Esophagus muscularis mucosa (tissue), 4 donors: ENCODE measurements around the gene TREM2. TPM values are rescaled to one million over a fixed set of nuclear protein-coding genes. Genes with fewer than 3 reads are reported as not detected.

Experiments used
- DNase-seq: peaks from one replicate; pipeline ENCODE4 v3.0.0-alpha.2; 2017; ENCODE audit errors: extremely low spot score
- H3K27ac ChIP-seq, 4 donors: fragments of 200-600 bp; sonication (generic); replicated peaks in 1 of 4; 1 replicate in 3 of 4; 2 replicates in 1 of 4; pipeline ENCODE4 v1.5.1; 2016 to 2019; ENCODE audit warnings: mild to moderate bottlenecking in 1 of 4
- H3K27me3 ChIP-seq, 4 donors: fragments of 200-600 bp; sonication (generic); one replicate each; pipeline versions ENCODE4 v1.5.1 to v1.6.0; 2016 to 2019
- H3K36me3 ChIP-seq, 4 donors: fragments of 200-600 bp; sonication (generic); one replicate each; pipeline ENCODE4 v1.5.1; 2016 to 2019
- H3K4me1 ChIP-seq, 4 donors: fragments of 200-600 bp; sonication (generic); one replicate each; pipeline ENCODE4 v1.5.1; 2016 to 2019
- H3K4me3 ChIP-seq, 4 donors: fragments of 200-600 bp; sonication (generic); 1 replicate in 2 of 4; 2 replicates in 2 of 4; pipeline ENCODE4 v1.5.1; 2016 to 2019; ENCODE audit warnings: mild to moderate bottlenecking in 4 of 4, moderate library complexity in 1 of 4
- H3K9me3 ChIP-seq, 4 donors: fragments of 200-600 bp; sonication (generic); 1 replicate in 3 of 4; 2 replicates in 1 of 4; pipeline ENCODE4 v1.5.1; 2016 to 2019
- EP300 ChIP-seq: sonication (generic); formaldehyde crosslinking; IDR thresholded peaks from one replicate; pipeline ENCODE4 v1.6.1; 2017; ENCODE audit warnings: antibody characterized with exemption
- POLR2A ChIP-seq: fragments of 450-650 bp; IDR thresholded peaks from one replicate; pipeline ENCODE4 v1.6.1; 2017; ENCODE audit warnings: antibody characterized with exemption, moderate library complexity, mild to moderate bottlenecking, low read depth
- POLR2AphosphoS5 ChIP-seq, 2 donors: sonication (generic); formaldehyde crosslinking; IDR thresholded peaks; one replicate each; pipeline ENCODE4 v1.6.1; 2017; ENCODE audit warnings: antibody characterized with exemption in 2 of 2
- WGBS: methylation state at CpG from one replicate; pipeline ENCODE4 v1.1.5; 2018; 5-methylcytosine and 5-hydroxymethylcytosine counted together
- intact Hi-C: fragments of 100-400 bp; cut with DNase I; formaldehyde crosslinking; loops from one replicate; pipeline ENCODE4 v1.15.1; 2023
- total RNA-seq, 4 donors: library from RNA; depleted of rRNA; stranded (reverse); fragments of >200 nt; gene quantifications; one replicate each; pipeline versions ENCODE4 v1.1.0 to v1.2.1, GENCODE V29; 2016
- TF ChIP-seq, protein P1 (sequence below), 3 experiments: fragments of 200-600 bp in 2 of 3; fragments of 450-650 bp in 1 of 3; sonication (generic) in 2 of 3; IDR thresholded peaks; one replicate each; pipeline ENCODE4 v1.5.1; 2017 to 2019; ENCODE audit warnings: antibody characterized with exemption in 3 of 3, mild to moderate bottlenecking in 2 of 3, moderate library complexity in 1 of 3

TREM2 gene
- total RNA-seq, 4 donors from 2014 or later, result 1.6 to 1.8 (median 1.6) TPM

DNA sequence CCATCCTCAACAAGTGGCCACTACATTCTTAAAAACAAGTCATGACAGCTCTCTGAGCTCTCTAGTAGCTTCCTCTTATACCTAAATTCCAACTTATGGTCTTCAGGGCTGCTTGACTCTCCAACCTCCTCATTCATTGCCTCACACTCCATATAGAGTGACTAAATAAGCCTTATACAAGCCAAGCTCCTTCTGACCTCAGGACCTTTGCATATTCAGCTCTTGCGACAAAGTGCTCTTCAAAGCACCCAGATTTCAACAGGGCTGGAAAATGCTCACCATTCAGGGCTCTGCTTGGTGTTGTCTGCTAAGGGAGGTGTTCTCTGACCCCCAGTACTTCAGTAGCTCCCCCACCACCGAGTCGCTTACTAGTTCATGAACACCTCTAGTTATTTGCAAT lies 34.3 kb upstream of the TREM2 start:
- DNase-seq, result peak; percentile 24
- 84% methylated on average over 3 of the region's 3 CpGs for WGBS

DNA sequence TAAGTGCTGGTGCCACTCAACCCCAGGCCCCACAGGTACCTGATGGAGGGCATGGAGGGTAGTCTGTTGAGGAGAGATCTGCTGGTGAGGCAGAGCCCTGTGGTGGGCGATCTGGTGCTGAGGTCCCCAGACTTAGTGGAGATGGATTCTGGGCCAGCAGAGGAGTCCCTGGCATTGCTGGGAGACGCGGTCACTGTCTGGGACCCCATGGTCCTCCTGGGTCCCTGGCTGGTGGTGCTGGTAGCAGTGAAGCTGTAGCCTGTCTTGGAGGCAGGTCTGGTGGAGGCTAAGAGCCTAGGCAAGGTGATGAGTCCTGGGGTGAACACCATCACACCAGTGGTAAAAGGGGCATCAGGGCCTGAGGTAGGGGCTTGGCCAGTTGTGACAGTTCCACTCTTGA lies 31.5 kb upstream of the TREM2 start:
- H3K4me3 ChIP-seq, result no peak overlapping the region
- intact Hi-C loops, result no loop called here
- peak; percentile 89 for DNase-seq
- H3K4me1 ChIP-seq, result no peaks in the 10 kb centered on the region
- peaks cover 0 to 44% (median 0%) of the 10 kb centered on the region in 4 donors for H3K27me3 ChIP-seq
- H3K36me3 ChIP-seq, result no peaks in the 10 kb centered on the region
- peaks cover 0 to 14% (median 9%) of the 10 kb centered on the region in 4 donors for H3K9me3 ChIP-seq
- WGBS, result 70% methylated on average over 2 of the region's 3 CpGs
- no peak overlapping the region for H3K27ac ChIP-seq
- TF ChIP-seq, protein P1, sequence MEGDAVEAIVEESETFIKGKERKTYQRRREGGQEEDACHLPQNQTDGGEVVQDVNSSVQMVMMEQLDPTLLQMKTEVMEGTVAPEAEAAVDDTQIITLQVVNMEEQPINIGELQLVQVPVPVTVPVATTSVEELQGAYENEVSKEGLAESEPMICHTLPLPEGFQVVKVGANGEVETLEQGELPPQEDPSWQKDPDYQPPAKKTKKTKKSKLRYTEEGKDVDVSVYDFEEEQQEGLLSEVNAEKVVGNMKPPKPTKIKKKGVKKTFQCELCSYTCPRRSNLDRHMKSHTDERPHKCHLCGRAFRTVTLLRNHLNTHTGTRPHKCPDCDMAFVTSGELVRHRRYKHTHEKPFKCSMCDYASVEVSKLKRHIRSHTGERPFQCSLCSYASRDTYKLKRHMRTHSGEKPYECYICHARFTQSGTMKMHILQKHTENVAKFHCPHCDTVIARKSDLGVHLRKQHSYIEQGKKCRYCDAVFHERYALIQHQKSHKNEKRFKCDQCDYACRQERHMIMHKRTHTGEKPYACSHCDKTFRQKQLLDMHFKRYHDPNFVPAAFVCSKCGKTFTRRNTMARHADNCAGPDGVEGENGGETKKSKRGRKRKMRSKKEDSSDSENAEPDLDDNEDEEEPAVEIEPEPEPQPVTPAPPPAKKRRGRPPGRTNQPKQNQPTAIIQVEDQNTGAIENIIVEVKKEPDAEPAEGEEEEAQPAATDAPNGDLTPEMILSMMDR (IDR thresholded peaks at IDR 0.05), result no peak
- TF ChIP-seq POLR2A, result no peak
- TF ChIP-seq POLR2AphosphoS5 (IDR thresholded peaks at IDR 0.05), result no peak
- TF ChIP-seq EP300, result no peak

More for the DNA sequence above, 34.3 kb upstream of the TREM2 start:
- Histone ChIP-seq H3K27me3 (peaks cover 0 to 30% (median 0%) of the 10 kb centered on the region in 4 donors), H3K36me3 (no peaks in the 10 kb centered on the region), H3K9me3 (no peaks in the 10 kb centered on the region), H3K27ac (no peak overlapping the region), H3K4me3 (no peak overlapping the region), H3K4me1 (peaks cover 0 to 6% (median 0%) of the 10 kb centered on the region in 4 donors)
- intact Hi-C loops, result no loop called here
- no peak for TF ChIP-seq POLR2AphosphoS5 (IDR thresholded peaks at IDR 0.05)
- TF ChIP-seq, protein P1 (IDR thresholded peaks at IDR 0.05), result no peak
- TF ChIP-seq POLR2A, result no peak
- TF ChIP-seq EP300, result no peak

DNA sequence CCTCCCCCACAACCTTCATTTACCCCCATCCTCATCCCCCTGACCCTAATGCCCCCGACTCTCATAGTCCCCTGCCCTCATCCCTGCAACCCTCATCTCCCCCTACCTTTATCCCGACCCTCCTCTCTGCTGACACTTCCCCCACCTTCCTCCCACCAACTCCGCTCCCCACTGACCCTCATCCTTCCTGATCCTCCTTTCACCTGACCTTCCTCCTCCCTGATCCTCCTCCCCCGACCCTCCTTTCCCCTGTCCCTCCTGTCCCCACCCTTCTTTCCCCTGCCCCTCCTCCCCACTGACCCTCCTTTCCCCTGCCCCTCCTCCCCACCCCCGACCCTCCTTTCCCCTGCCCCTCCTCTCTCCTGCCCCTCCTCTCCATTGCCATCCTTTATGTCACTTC lies 31.0 kb upstream of the TREM2 start:
- peaks cover 0 to 15% (median 11%) of the 10 kb centered on the region in 4 donors for H3K9me3 ChIP-seq
- intact Hi-C loops, result no loop called here
- DNase-seq, result peak; percentile 72
- no peaks in the 10 kb centered on the region for H3K4me1 ChIP-seq
- TF ChIP-seq, protein P1 (IDR thresholded peaks at IDR 0.05), result no peak
- TF ChIP-seq POLR2AphosphoS5 (IDR thresholded peaks at IDR 0.05), result no peak
- no peak for TF ChIP-seq EP300
- TF ChIP-seq POLR2A, result no peak
- H3K27me3 ChIP-seq, result peaks cover 0 to 44% (median 0%) of the 10 kb centered on the region in 4 donors
- H3K4me3 ChIP-seq, result no peak overlapping the region
- no peak overlapping the region for H3K27ac ChIP-seq
- WGBS, result 66% methylated on average over 5 of the region's 5 CpGs
- H3K36me3 ChIP-seq, result no peaks in the 10 kb centered on the region

DNA sequence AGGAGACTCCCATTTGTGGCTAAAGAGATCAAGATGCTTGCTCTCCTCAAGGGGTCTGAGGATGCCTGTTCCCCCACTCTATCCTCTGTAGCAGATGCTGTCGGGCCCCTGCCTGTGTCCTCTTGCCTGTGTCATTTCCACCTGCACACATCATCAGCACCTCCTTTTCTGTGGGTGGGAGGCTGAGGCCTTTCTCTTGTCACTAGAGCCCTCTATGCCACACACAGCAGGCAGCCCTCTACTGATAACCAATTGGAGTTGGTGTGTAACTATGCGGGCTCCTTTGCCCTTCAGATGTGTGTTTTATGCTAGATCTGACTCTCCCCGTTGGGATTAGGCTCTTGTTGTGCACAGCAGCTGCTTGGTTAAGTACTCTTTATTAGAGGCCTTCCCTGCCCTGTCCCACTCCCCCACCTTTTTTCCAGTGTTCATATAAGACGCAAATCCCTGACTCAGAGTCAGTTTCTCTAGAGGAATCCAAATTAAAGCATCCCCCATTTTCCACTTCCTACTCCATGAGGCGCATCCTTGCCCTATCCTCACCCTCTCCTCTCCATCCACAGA lies 30.3 kb upstream of the TREM2 start:
- TF ChIP-seq, protein P1 (IDR thresholded peaks at IDR 0.05), result no peak
- TF ChIP-seq EP300 (no peak), POLR2AphosphoS5 (IDR thresholded peaks at IDR 0.05) (no peak), POLR2A (no peak)
- Histone ChIP-seq H3K4me1 (no peaks in the 10 kb centered on the region), H3K9me3 (peaks cover 0 to 15% (median 11%) of the 10 kb centered on the region in 4 donors), H3K27ac (no peak overlapping the region), H3K27me3 (peaks cover 0 to 44% (median 0%) of the 10 kb centered on the region in 4 donors), H3K36me3 (no peaks in the 10 kb centered on the region), H3K4me3 (no peak overlapping the region)
- intact Hi-C loops, result no loop called here
- 79% methylated on average over 5 of the region's 5 CpGs for WGBS
- DNase-seq, result no peak

DNA sequence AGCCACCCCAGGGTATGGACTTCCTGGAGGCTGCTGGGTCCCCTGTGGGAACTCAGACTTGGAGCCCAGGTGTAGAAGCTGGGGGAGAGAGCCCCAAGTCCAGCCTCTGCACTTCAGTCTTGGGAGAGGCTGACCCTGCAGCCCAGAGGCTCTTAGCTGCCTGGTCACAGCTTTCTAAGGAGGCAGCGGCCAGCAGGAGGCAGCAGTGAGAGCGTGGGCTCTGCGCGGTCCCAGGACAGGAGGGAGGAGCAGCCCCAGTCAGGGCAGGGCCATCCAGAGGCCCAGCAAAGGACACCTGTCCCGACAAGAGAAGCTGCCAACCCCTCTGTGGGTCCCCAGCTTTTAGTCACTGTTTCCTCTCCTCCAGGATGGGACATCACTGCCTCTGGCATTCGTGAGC lies 28.7 kb upstream of the TREM2 start:
- Histone ChIP-seq H3K9me3 (peaks cover 0 to 15% (median 11%) of the 10 kb centered on the region in 4 donors), H3K4me1 (no peaks in the 10 kb centered on the region), H3K27ac (no peak overlapping the region), H3K27me3 (peaks cover 0 to 44% (median 0%) of the 10 kb centered on the region in 4 donors), H3K4me3 (no peak overlapping the region), H3K36me3 (no peaks in the 10 kb centered on the region)
- whole genome bisulfite sequencing, result no CpG with 5 or more reads among the region's 6 CpGs
- no peak for TF ChIP-seq POLR2A
- TF ChIP-seq, protein P1 (IDR thresholded peaks at IDR 0.05), result peak in 1 of 3 experiments; percentile 5
- no peak for TF ChIP-seq EP300
- intact Hi-C loops, result no loop called here
- no peak for DNase-seq
